Measurements from ENCODE around the gene FLNB.

DNA sequence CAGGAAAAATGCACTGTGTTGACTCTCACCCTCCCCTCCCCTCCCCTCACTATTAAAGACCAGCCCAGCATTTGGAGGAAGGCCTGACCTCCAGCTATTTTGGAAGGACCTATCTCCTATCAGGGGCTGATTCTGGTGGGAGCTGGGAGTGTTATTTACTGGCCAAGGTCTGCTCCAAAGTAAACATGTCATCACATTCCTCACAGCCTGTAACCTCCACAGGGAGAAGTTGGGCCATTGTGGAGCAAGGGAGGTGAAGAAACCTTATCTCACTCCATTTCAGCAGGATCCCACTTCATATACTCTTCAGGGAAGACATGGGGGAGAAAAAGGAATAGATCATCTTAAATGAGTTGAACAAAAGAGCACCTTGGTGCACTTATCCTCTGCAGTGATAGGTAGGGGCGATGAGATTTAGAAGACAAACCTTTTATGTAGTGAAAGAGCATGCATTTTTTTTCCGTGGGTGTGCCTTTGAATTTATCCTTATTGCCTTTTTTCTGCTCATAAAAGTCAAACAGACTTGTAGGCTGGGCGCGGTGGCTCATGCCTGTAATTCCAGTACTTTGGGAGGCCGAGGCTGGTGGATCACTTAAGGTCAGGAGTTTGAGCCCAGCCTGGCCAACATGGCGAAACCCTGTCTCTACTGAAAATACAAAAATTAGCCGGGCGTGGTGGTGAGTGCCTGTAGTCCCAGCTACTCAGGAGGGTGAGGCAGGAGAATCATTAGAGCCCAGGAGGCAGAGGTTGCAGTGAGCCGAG lies 15.6 kb upstream of the FLNB start:
- TF ChIP-seq JUND (IDR thresholded peaks at IDR 0.05; ENCODE audit: low read depth, low read length): no peak
- TF ChIP-seq POLR2AphosphoS2 (IDR thresholded peaks at IDR 0.05; ENCODE audit: low read depth, low read length): no peak
- TF ChIP-seq KDM1A (IDR thresholded peaks at IDR 0.05; ENCODE audit: borderline replicate concordance): no peak
- TF ChIP-seq, protein P1, sequence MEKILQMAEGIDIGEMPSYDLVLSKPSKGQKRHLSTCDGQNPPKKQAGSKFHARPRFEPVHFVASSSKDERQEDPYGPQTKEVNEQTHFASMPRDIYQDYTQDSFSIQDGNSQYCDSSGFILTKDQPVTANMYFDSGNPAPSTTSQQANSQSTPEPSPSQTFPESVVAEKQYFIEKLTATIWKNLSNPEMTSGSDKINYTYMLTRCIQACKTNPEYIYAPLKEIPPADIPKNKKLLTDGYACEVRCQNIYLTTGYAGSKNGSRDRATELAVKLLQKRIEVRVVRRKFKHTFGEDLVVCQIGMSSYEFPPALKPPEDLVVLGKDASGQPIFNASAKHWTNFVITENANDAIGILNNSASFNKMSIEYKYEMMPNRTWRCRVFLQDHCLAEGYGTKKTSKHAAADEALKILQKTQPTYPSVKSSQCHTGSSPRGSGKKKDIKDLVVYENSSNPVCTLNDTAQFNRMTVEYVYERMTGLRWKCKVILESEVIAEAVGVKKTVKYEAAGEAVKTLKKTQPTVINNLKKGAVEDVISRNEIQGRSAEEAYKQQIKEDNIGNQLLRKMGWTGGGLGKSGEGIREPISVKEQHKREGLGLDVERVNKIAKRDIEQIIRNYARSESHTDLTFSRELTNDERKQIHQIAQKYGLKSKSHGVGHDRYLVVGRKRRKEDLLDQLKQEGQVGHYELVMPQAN (conservative IDR thresholded peaks at IDR 0.05): no peak
- no peak for TF ChIP-seq BRCA1 (IDR thresholded peaks at IDR 0.05; ENCODE audit: low read depth, low read length)
- no peak for TF ChIP-seq CHD4 (IDR thresholded peaks at IDR 0.05)
- no peak for TF ChIP-seq POLR2AphosphoS5 (IDR thresholded peaks at IDR 0.05; ENCODE audit: low read length)
- TF ChIP-seq, protein P2, sequence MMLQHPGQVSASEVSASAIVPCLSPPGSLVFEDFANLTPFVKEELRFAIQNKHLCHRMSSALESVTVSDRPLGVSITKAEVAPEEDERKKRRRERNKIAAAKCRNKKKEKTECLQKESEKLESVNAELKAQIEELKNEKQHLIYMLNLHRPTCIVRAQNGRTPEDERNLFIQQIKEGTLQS (IDR thresholded peaks at IDR 0.05; ENCODE audit: borderline replicate concordance, extremely low read depth, low read depth, low read length): no peak
- TF ChIP-seq, protein P3, sequence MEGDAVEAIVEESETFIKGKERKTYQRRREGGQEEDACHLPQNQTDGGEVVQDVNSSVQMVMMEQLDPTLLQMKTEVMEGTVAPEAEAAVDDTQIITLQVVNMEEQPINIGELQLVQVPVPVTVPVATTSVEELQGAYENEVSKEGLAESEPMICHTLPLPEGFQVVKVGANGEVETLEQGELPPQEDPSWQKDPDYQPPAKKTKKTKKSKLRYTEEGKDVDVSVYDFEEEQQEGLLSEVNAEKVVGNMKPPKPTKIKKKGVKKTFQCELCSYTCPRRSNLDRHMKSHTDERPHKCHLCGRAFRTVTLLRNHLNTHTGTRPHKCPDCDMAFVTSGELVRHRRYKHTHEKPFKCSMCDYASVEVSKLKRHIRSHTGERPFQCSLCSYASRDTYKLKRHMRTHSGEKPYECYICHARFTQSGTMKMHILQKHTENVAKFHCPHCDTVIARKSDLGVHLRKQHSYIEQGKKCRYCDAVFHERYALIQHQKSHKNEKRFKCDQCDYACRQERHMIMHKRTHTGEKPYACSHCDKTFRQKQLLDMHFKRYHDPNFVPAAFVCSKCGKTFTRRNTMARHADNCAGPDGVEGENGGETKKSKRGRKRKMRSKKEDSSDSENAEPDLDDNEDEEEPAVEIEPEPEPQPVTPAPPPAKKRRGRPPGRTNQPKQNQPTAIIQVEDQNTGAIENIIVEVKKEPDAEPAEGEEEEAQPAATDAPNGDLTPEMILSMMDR (IDR thresholded peaks at IDR 0.05 in 2 of 3, conservative IDR thresholded peaks at IDR 0.05 in 1 of 3; ENCODE audit: control insufficient read depth in 2 of 3, extremely low read depth in 1 of 3, insufficient read depth in 1 of 3, low read depth in 3 of 3, low read length in 3 of 3): no peak
- TF ChIP-seq, protein P4, sequence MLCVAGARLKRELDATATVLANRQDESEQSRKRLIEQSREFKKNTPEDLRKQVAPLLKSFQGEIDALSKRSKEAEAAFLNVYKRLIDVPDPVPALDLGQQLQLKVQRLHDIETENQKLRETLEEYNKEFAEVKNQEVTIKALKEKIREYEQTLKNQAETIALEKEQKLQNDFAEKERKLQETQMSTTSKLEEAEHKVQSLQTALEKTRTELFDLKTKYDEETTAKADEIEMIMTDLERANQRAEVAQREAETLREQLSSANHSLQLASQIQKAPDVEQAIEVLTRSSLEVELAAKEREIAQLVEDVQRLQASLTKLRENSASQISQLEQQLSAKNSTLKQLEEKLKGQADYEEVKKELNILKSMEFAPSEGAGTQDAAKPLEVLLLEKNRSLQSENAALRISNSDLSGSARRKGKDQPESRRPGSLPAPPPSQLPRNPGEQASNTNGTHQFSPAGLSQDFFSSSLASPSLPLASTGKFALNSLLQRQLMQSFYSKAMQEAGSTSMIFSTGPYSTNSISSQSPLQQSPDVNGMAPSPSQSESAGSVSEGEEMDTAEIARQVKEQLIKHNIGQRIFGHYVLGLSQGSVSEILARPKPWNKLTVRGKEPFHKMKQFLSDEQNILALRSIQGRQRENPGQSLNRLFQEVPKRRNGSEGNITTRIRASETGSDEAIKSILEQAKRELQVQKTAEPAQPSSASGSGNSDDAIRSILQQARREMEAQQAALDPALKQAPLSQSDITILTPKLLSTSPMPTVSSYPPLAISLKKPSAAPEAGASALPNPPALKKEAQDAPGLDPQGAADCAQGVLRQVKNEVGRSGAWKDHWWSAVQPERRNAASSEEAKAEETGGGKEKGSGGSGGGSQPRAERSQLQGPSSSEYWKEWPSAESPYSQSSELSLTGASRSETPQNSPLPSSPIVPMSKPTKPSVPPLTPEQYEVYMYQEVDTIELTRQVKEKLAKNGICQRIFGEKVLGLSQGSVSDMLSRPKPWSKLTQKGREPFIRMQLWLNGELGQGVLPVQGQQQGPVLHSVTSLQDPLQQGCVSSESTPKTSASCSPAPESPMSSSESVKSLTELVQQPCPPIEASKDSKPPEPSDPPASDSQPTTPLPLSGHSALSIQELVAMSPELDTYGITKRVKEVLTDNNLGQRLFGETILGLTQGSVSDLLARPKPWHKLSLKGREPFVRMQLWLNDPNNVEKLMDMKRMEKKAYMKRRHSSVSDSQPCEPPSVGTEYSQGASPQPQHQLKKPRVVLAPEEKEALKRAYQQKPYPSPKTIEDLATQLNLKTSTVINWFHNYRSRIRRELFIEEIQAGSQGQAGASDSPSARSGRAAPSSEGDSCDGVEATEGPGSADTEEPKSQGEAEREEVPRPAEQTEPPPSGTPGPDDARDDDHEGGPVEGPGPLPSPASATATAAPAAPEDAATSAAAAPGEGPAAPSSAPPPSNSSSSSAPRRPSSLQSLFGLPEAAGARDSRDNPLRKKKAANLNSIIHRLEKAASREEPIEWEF (IDR thresholded peaks at IDR 0.05; ENCODE audit: insufficient replicate concordance, low read depth, low read length): no peak
- TF ChIP-seq RAD21 (IDR thresholded peaks at IDR 0.05; ENCODE audit: insufficient read depth, low read depth, low read length): no peak
- TF ChIP-seq CREM (IDR thresholded peaks at IDR 0.05; ENCODE audit: low read depth): no peak

Data from GM12878 (cell line).